Activated CD8-positive, alpha-beta T cell treated with anti-CD3 and anti-CD28 coated beads for 36 hours (primary cell): Measurements from ENCODE around the gene LAMA4. TPM values are rescaled to one million over a fixed set of nuclear protein-coding genes. Genes with fewer than 3 reads are reported as not detected.

Experiments used
- ATAC-seq: fragments of 200-7000 bp; cut with Tn5 transposase; one replicate; pipeline ENCODE4 v1.10.0; 2021; ENCODE audit warnings: mild to moderate bottlenecking, moderate library complexity
- CTCF ChIA-PET: fragments of 350-600 bp; sonication (Branson Sonifier 250); formaldehyde crosslinking; loops from one replicate; lab custom pipeline; 2021; ENCODE audit warnings: antibody characterized with exemption; lab: Charles Lee
- POLR2A ChIA-PET: fragments of 350-600 bp; sonication (Branson Sonifier 250); formaldehyde crosslinking; loops from one replicate; lab custom pipeline; 2021; ENCODE audit warnings: antibody characterized with exemption; lab: Charles Lee
- DNase-seq: peaks from one replicate; pipeline ENCODE4 v3.0.0-alpha.2; 2020
- H3K27ac Mint-ChIP-seq: one replicate; pipeline ENCODE4 v1.8.0; 2021; ENCODE audit warnings: mild to moderate bottlenecking, mixed read lengths
- H3K27me3 Mint-ChIP-seq: one replicate; pipeline ENCODE4 v1.8.0; 2021; ENCODE audit warnings: mixed read lengths
- H3K36me3 Mint-ChIP-seq: one replicate; pipeline ENCODE4 v1.8.0; 2021; ENCODE audit warnings: low read depth, mixed read lengths
- H3K4me1 Mint-ChIP-seq: one replicate; pipeline ENCODE4 v1.8.0; 2021; ENCODE audit warnings: low read depth, mixed read lengths
- H3K4me3 Mint-ChIP-seq: one replicate; pipeline ENCODE4 v1.8.0; 2021; ENCODE audit warnings: mild to moderate bottlenecking, moderate library complexity, mixed read lengths
- H3K9me3 Mint-ChIP-seq: one replicate; pipeline ENCODE4 v1.8.0; 2021; ENCODE audit warnings: mixed read lengths
- CTCF ChIP-seq: fragments of 200-600 bp; IDR thresholded peaks from one replicate; pipeline ENCODE4 v1.8.0; 2022; ENCODE audit warnings: antibody characterized with exemption, mild to moderate bottlenecking
- intact Hi-C: fragments of 100-400 bp; cut with micrococcal nuclease; formaldehyde crosslinking; loops from one replicate; pipeline ENCODE4 v1.10.0; 2022
- total RNA-seq, 2 experiments: library from RNA; stranded (reverse); gene quantifications; one replicate each; pipeline ENCODE4 v1.2.3, GENCODE V29; 2021

LAMA4 gene
- total RNA-seq, 2 experiments from 2014 or later, result not detected

- Mint-ChIP-seq H3K4me3 (no peak overlapping the region), H3K27me3 (peaks cover 16% of the 10 kb centered on the region), H3K27ac (no peak overlapping the region), H3K36me3 (no peaks in the 10 kb centered on the region), H3K4me1 (no peaks in the 10 kb centered on the region), H3K9me3 (no peaks in the 10 kb centered on the region)
- intact Hi-C loops, result no loop called here
- ChIA-PET POLR2A (no interaction called here), CTCF (interaction anchor here (0.6 to 6.6 kb wide), 12 partner anchors 15 to 139 kb away, joined by 3 to 146 read pairs (median 3); no protein-coding TSS in a partner anchor)
- TF ChIP-seq CTCF, result no peak
- DNase-seq, result no peak
- ATAC-seq, result no peak
Measured at GRCh38 chr6:112178846-112179245, 75.5 kb downstream of the LAMA4 start.

GRCh38 chr6:112177092-112177491 lies 77.3 kb downstream of the LAMA4 start:
- no peak overlapping the region for H3K27ac Mint-ChIP-seq
- ChIA-PET CTCF (interaction anchor here (1.3 to 6.6 kb wide), 3 partner anchors 11 to 132 kb away, joined by 3 to 146 read pairs (median 42); no protein-coding TSS in a partner anchor), POLR2A (interaction anchor here (0.9 kb wide), 1 partner anchor 13 kb away, joined by 3 read pairs; no protein-coding TSS in a partner anchor)
- DNase-seq (no peak), ATAC-seq (no peak)
- no peak overlapping the region for H3K4me3 Mint-ChIP-seq
- no peaks in the 10 kb centered on the region for H3K36me3 Mint-ChIP-seq
- intact Hi-C loops, result no loop called here
- no peaks in the 10 kb centered on the region for H3K4me1 Mint-ChIP-seq
- H3K27me3 Mint-ChIP-seq, result peaks cover 13% of the 10 kb centered on the region
- no peak for TF ChIP-seq CTCF
- no peaks in the 10 kb centered on the region for H3K9me3 Mint-ChIP-seq

GRCh38 chr6:112176175-112176574 lies 78.2 kb downstream of the LAMA4 start:
- no peak for ATAC-seq
- DNase-seq, result no peak
- no peaks in the 10 kb centered on the region for H3K36me3 Mint-ChIP-seq
- no peak overlapping the region for H3K4me3 Mint-ChIP-seq
- H3K9me3 Mint-ChIP-seq, result no peaks in the 10 kb centered on the region
- TF ChIP-seq CTCF, result no peak
- CTCF ChIA-PET, result interaction anchor here (0.9 to 6.6 kb wide), 5 partner anchors 10 to 133 kb away, joined by 3 to 146 read pairs (median 3); partner anchors contain the start of genes FAM229B and TUBE1
- POLR2A ChIA-PET, result interaction anchor here (0.9 kb wide), 1 partner anchor 12 kb away, joined by 3 read pairs; no protein-coding TSS in a partner anchor
- no peaks in the 10 kb centered on the region for H3K4me1 Mint-ChIP-seq
- H3K27me3 Mint-ChIP-seq, result peaks cover 15% of the 10 kb centered on the region
- intact Hi-C loops, result no loop called here
- no peak overlapping the region for H3K27ac Mint-ChIP-seq

- TF ChIP-seq CTCF, result no peak
- Mint-ChIP-seq H3K4me1 (no peaks in the 10 kb centered on the region), H3K27me3 (peaks cover 21% of the 10 kb centered on the region), H3K4me3 (no peak overlapping the region), H3K9me3 (no peaks in the 10 kb centered on the region), H3K27ac (no peak overlapping the region), H3K36me3 (no peaks in the 10 kb centered on the region)
- ATAC-seq, result no peak
- POLR2A ChIA-PET, result interaction anchor here (0.6 to 1.1 kb wide), 2 partner anchors 10 to 306 kb away, joined by 3 read pairs; no protein-coding TSS in a partner anchor
- CTCF ChIA-PET, result interaction anchor here (0.8 to 5.2 kb wide), 5 partner anchors 10 to 138 kb away, joined by 3 to 42 read pairs (median 4); no protein-coding TSS in a partner anchor
- intact Hi-C loops, result no loop called here
- DNase-seq, result no peak
Measured at GRCh38 chr6:112173221-112173804, 81.1 kb downstream of the LAMA4 start.

- CTCF ChIA-PET, result interaction anchor here (1.2 to 5.2 kb wide), 4 partner anchors 8 to 32 kb away, joined by 3 to 42 read pairs (median 6); no protein-coding TSS in a partner anchor
- Mint-ChIP-seq H3K4me1 (no peaks in the 10 kb centered on the region), H3K9me3 (no peaks in the 10 kb centered on the region), H3K27ac (no peak overlapping the region), H3K27me3 (peaks cover 17% of the 10 kb centered on the region), H3K36me3 (no peaks in the 10 kb centered on the region), H3K4me3 (no peak overlapping the region)
- intact Hi-C loops, result no loop called here
- DNase-seq (no peak), ATAC-seq (no peak)
- POLR2A ChIA-PET, result interaction anchor here (0.7 to 1.1 kb wide), 2 partner anchors 10 to 1533 kb away, joined by 3 read pairs; no protein-coding TSS in a partner anchor
- no peak for TF ChIP-seq CTCF
Measured at GRCh38 chr6:112172540-112172939, 81.8 kb downstream of the LAMA4 start.
